Memory B cell (primary cell): ENCODE data around the gene DENND2A.
"Not testable (repeated sequence)": the region's sequence is repeated elsewhere in the genome, so short reads cannot be mapped to it uniquely, and the experiment has no call there.

Experiments
- ATAC-seq: fragments of 150-1000 bp; cut with Tn5 transposase; 2 replicates; pipeline ENCODE4 v1.10.0; 2021; ENCODE audit warnings: low read depth, mild to moderate bottlenecking, moderate library complexity
- DNase-seq, 2 donors: peaks; one replicate each; pipeline ENCODE4 v3.0.0; 2022; ENCODE audit warnings: low spot score in 2 of 2
- H3K27ac Mint-ChIP-seq: one replicate; pipeline ENCODE4 v1.8.0; 2022; ENCODE audit warnings: mild to moderate bottlenecking, moderate library complexity, mixed read lengths
- H3K27me3 Mint-ChIP-seq: one replicate; pipeline ENCODE4 v1.8.0; 2022; ENCODE audit warnings: mixed read lengths
- H3K36me3 Mint-ChIP-seq: one replicate; pipeline ENCODE4 v1.8.0; 2022; ENCODE audit warnings: mild to moderate bottlenecking, mixed read lengths
- H3K4me1 Mint-ChIP-seq: one replicate; pipeline ENCODE4 v1.8.0; 2022; ENCODE audit warnings: mixed read lengths
- H3K4me3 Mint-ChIP-seq: one replicate; pipeline ENCODE4 v1.8.0; 2022; ENCODE audit warnings: mild to moderate bottlenecking, moderate library complexity, mixed read lengths
- H3K9me3 Mint-ChIP-seq: one replicate; pipeline ENCODE4 v1.8.0; 2022; ENCODE audit warnings: mixed read lengths

Gene DENND2A

DNA sequence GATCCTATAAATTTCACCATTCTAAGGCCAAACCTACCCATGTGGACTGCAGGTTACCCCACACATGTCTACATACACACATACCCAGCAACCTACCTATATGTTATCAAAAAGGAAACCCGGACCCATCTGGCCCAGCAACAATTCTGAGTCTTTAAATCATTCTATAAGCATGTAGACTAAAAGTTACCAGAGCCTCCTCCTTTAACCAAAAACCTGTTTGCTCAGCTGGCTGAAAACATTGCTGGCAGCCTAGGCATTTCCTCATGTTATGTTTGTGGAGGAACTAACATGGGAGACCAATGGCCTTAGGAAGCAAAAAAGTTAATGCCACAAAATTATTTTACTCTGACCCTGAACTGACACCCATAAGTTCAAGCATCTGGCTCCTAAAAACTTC lies 26.9 kb upstream of the DENND2A start:
- H3K4me3 Mint-ChIP-seq: no peak overlapping the region
- H3K27me3 Mint-ChIP-seq: peaks cover 1% of the 10 kb centered on the region
- DNase-seq (no peak), ATAC-seq (no peak)
- no peaks in the 10 kb centered on the region for H3K36me3 Mint-ChIP-seq
- no peaks in the 10 kb centered on the region for H3K9me3 Mint-ChIP-seq
- H3K27ac Mint-ChIP-seq: no peak overlapping the region
- peaks cover 3% of the 10 kb centered on the region for H3K4me1 Mint-ChIP-seq

DNA sequence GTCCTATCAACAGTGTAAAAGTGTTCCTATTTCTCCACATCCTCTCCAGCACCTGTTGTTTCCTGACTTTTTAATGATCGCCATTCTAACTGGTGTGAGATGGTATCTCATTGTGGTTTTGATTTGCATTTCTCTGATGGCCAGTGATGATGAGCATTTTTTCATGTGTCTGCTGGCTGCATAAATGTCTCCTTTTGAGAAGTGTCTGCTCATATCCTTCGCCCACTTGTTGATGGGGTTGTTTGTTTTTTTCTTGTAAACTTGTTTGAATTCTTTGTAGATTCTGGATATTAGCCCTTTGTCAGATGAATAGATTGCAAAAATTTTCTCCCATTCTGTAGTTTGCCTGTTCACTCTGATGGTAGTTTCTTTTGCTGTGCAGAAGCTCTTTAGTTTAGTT lies 22.3 kb upstream of the DENND2A start:
- ATAC-seq: not testable (repeated sequence)

DNA sequence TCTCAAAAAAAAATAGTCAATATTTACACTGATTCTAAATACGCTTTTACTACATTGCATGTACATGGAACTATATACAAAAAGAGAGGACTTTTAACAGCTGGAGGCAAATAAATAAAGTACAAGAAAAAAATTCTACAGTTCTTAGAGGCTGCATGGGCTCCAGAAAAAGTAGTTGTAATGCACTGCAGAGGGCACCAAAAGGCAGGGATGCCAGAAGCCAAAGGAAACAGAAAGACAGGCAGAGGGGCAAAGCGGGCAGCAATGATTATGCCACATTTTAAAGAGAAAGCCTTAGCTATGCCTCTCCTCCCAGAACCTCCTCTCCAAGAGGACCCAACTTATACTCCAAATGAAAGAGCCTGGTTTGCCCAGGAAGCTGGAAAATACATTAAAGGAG lies 20.5 kb upstream of the DENND2A start:
- ATAC-seq (no peak), DNase-seq (no peak)
- Mint-ChIP-seq H3K36me3 (no peaks in the 10 kb centered on the region), H3K9me3 (no peaks in the 10 kb centered on the region), H3K27me3 (peaks cover 2% of the 10 kb centered on the region), H3K4me1 (peaks cover 10% of the 10 kb centered on the region), H3K27ac (no peak overlapping the region), H3K4me3 (no peak overlapping the region)

More for the DNA sequence above, 22.3 kb upstream of the DENND2A start:
- not testable (repeated sequence) for H3K4me3 Mint-ChIP-seq, H3K36me3 Mint-ChIP-seq, H3K27ac Mint-ChIP-seq, H3K27me3 Mint-ChIP-seq, DNase-seq, H3K9me3 Mint-ChIP-seq, H3K4me1 Mint-ChIP-seq

- no peak overlapping the region for H3K27ac Mint-ChIP-seq
- peaks cover 15% of the 10 kb centered on the region for H3K4me1 Mint-ChIP-seq
- H3K4me3 Mint-ChIP-seq: no peak overlapping the region
- H3K9me3 Mint-ChIP-seq: no peaks in the 10 kb centered on the region
- peaks cover 2% of the 10 kb centered on the region for H3K27me3 Mint-ChIP-seq
- DNase-seq (no peak), ATAC-seq (no peak)
- no peaks in the 10 kb centered on the region for H3K36me3 Mint-ChIP-seq
These were observed 19.2 kb upstream of the DENND2A start for GRCh38 chr7:140659856-140660255.

DNA sequence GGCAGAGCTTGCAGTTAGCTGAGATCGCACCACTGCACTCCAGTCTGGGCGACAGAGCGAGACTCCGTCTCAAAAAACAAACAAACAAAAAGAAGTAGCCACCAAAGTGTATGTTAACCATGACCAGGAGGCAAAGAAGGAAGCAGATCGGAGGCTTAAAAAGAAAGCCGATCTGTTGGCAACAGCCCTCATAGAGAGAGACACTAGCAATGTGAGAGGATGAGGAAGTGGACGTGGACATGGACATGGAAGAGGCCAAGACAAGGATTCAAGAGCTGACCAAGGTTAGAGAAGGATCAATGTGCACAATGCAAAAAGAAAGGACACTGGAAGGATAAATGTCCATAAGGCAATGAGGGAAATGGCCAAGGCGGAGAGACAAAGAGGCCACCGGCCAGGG lies 17.3 kb upstream of the DENND2A start:
- DNase-seq: no peak
- ATAC-seq: no peak
- no peaks in the 10 kb centered on the region for H3K36me3 Mint-ChIP-seq
- H3K27me3 Mint-ChIP-seq: peaks cover 2% of the 10 kb centered on the region
- peaks cover 23% of the 10 kb centered on the region for H3K4me1 Mint-ChIP-seq
- no peak overlapping the region for H3K4me3 Mint-ChIP-seq
- no peaks in the 10 kb centered on the region for H3K9me3 Mint-ChIP-seq
- no peak overlapping the region for H3K27ac Mint-ChIP-seq

DNA sequence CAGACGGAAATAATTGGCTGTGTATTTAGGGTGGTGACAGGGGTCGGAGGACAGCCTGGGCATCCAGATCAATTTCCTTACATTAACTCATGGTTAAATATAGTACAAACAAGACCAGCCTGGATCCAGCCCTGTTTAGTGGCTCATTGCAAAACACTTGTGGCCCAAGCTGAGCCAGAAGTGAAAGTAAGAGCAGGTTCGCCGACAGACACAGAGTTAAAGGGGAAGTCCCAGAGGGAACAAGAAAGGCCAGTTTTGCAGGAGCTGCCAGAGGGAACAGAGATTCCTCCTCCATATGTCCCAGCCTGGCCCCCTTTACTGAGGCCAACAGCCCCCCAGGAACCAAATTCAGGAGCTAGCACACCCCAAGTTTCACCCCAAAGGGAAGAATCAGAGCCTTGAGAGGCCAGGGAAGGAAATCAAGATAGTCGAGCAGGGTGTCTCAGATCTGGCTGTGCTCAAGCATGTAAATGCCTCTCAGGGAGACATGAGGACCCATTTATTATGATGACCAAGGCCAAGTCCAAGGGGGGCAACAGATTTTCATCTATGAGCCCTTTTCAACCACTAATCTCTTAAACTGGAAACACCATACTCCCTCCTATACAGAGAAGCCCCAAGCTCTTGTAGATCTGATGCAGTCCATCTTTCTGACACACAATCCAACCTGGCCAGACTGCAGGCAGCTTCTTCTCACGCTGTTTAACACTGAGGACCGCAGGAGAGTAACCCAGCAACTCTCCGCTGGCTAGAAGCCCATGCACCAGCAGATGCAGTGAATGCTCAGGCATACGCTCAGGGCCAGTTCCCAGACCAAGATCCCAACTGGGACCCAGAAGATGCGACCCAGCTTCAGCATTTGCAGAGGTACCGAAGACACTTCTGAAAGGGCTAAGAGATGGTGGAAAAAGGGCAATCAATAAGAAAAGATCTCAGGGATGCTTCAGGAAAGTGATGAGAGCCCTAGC lies 16.2 kb upstream of the DENND2A start:
- peak; percentile 37 to 39 for DNase-seq
- peak overlapping the region; percentile 88 for H3K27ac Mint-ChIP-seq
- peaks cover 2% of the 10 kb centered on the region for H3K27me3 Mint-ChIP-seq
- H3K9me3 Mint-ChIP-seq: no peaks in the 10 kb centered on the region
- no peaks in the 10 kb centered on the region for H3K36me3 Mint-ChIP-seq
- H3K4me3 Mint-ChIP-seq: peak overlapping the region; percentile 86
- peaks cover 23% of the 10 kb centered on the region for H3K4me1 Mint-ChIP-seq
- ATAC-seq: peak; percentile 94

DNA sequence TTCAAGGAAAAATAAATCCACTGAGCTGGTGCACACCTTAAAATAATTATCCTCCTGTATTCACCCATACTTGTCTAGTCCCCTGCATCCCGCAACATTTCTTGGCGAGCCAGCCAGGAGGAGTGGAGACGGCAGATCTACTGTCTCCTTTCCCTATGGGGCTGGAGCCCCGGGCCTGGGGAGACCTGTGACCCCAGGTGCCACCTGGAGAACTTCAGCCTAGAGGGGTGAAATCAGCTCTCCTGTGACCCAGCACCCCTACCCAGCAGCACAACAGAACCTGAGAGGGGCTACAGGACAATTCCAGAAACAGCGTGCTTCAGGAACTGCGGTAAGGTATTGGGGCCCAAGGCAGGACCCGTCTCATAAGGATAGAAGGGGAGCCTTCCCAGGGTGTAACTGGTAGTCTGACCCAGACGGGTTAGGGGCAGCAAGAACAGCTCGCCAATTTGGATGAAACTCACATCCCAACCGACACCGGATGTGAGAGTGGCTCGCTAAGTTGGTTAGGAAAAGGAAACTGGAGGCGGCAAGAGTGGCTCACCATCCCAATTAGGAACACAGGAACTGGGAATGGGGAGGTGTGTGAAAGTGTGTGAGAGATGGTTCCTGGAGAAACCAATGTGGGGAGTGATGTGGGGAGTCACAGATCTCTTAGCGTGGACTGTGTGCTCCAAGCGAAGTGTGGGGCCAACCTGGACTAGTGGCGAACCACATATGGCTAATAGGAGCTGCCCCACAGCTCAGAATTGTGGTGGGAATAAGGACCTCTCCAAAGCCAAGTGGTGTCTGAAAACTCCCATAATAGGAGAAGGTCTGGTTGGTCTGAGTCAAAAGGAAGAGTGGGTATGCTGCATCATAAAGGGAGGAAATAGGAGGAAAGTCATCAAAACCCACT lies 15.1 kb upstream of the DENND2A start:
- ATAC-seq: no peak

GRCh38 chr7:140654661-140655060 lies 14.0 kb upstream of the DENND2A start:
- ATAC-seq (no peak), DNase-seq (no peak)
- peaks cover 2% of the 10 kb centered on the region for H3K27me3 Mint-ChIP-seq
- peaks cover 23% of the 10 kb centered on the region for H3K4me1 Mint-ChIP-seq
- no peaks in the 10 kb centered on the region for H3K9me3 Mint-ChIP-seq
- no peak overlapping the region for H3K4me3 Mint-ChIP-seq
- peak overlapping the region; percentile 1 for H3K27ac Mint-ChIP-seq
- H3K36me3 Mint-ChIP-seq: no peaks in the 10 kb centered on the region

More for the DNA sequence above, 15.1 kb upstream of the DENND2A start:
- Mint-ChIP-seq H3K27ac (peak overlapping the region; percentile 88), H3K36me3 (no peaks in the 10 kb centered on the region), H3K27me3 (peaks cover 2% of the 10 kb centered on the region), H3K9me3 (no peaks in the 10 kb centered on the region), H3K4me3 (peak overlapping the region; percentile 11), H3K4me1 (peaks cover 23% of the 10 kb centered on the region)
- DNase-seq: no peak

DNA sequence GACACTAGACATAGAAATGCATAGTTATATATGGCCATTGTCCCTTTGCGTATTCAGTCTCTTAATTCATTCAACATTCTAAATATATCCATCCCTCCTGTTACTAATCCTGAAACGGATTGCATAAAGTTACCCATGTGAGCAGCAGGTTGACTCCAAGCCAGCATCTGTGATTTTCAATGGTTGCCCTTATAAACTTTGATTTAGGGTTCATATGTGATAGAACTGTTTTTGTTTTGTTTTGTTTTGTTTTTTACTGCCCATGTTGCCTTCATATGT lies 13.4 kb upstream of the DENND2A start:
- Mint-ChIP-seq H3K4me3 (no peak overlapping the region), H3K9me3 (no peaks in the 10 kb centered on the region), H3K4me1 (peaks cover 23% of the 10 kb centered on the region), H3K36me3 (no peaks in the 10 kb centered on the region), H3K27me3 (peaks cover 2% of the 10 kb centered on the region), H3K27ac (no peak overlapping the region)
- no peak for ATAC-seq
- no peak for DNase-seq

GRCh38 chr7:140653319-140654108 lies 12.9 kb upstream of the DENND2A start:
- ATAC-seq: peak; percentile 30
- Mint-ChIP-seq H3K9me3 (no peaks in the 10 kb centered on the region), H3K27me3 (peaks cover 2% of the 10 kb centered on the region), H3K4me1 (peaks cover 23% of the 10 kb centered on the region), H3K27ac (no peak overlapping the region), H3K36me3 (no peaks in the 10 kb centered on the region), H3K4me3 (no peak overlapping the region)
- peak; percentile 34 to 37 for DNase-seq

- Mint-ChIP-seq H3K9me3 (no peaks in the 10 kb centered on the region), H3K4me1 (peaks cover 15% of the 10 kb centered on the region), H3K27ac (no peak overlapping the region)
These were observed 9.8 kb upstream of the DENND2A start for GRCh38 chr7:140650367-140650766.

DNA sequence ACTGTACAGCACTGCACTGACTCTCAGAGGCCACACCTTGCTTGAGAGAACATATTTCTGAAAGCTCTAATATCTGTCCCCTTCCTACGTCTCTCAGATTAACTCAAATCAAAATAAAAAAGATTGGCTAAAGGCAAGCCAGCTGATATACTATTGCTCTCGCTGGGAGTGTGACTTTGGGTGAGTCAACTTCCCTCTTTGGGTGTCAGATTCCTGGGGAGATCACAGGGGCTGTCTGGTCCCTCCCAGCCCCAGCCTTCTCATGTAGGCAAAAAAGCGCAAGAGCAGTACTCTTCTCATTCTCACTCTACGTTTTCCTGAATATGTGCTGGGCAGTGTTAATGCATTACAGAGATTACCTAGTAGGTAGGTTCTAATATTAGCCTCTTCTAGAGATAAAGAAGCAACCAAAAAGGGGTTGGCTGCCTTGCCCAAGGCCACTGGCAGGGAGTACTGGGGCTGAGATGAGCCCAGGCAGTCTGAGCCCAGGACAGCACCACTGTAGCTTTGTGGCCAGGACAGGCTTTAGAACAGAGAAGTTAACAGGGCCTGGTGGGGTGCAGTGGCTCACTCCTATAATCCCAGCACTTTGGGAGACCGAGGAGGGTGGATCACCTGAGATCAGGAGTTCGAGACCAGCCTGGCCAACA lies 9.1 kb upstream of the DENND2A start:
- Mint-ChIP-seq H3K27ac (no peak overlapping the region), H3K4me1 (peaks cover 13% of the 10 kb centered on the region), H3K9me3 (no peaks in the 10 kb centered on the region), H3K27me3 (no peaks in the 10 kb centered on the region), H3K4me3 (no peak overlapping the region), H3K36me3 (no peaks in the 10 kb centered on the region)
- ATAC-seq: no peak
- DNase-seq: no peak

More at GRCh38 chr7:140650367-140650766, 9.8 kb upstream of the DENND2A start:
- no peak for DNase-seq
- ATAC-seq: no peak
- no peaks in the 10 kb centered on the region for H3K36me3 Mint-ChIP-seq
- H3K27me3 Mint-ChIP-seq: no peaks in the 10 kb centered on the region
- no peak overlapping the region for H3K4me3 Mint-ChIP-seq

- Mint-ChIP-seq H3K4me1 (peaks cover 7% of the 10 kb centered on the region), H3K27ac (peak overlapping the region; percentile 7), H3K9me3 (peaks cover 2% of the 10 kb centered on the region), H3K4me3 (no peak overlapping the region), H3K27me3 (peaks cover 6% of the 10 kb centered on the region), H3K36me3 (peaks cover 3% of the 10 kb centered on the region)
- ATAC-seq (peak; percentile 99), DNase-seq (peak; percentile 42 to 46)
These were observed 6.5 kb upstream of the DENND2A start for GRCh38 chr7:140646931-140647647.
